KMS-11 (cell line): ENCODE measurements around the gene HK1.

Experiments
- H2AFZ ChIP-seq: fragments of 200-600 bp; sonication (generic); 2 replicates; pipeline ENCODE4 v1.6.1; 2016; ENCODE audit warnings: antibody characterized with exemption, mixed run types, low read depth
- H3K27ac ChIP-seq: fragments of 200-600 bp; sonication (generic); 2 replicates; pipeline ENCODE4 v1.6.1; 2016; ENCODE audit warnings: mild to moderate bottlenecking, mixed run types
- H3K27me3 ChIP-seq: fragments of 200-600 bp; sonication (generic); 2 replicates; pipeline ENCODE4 v1.6.1; 2017; ENCODE audit warnings: mild to moderate bottlenecking, low read depth, mixed run types, moderate library complexity; ENCODE audit not compliant: insufficient read depth
- H3K36me3 ChIP-seq: fragments of 200-600 bp; sonication (generic); 2 replicates; pipeline ENCODE4 v1.6.1; 2017; ENCODE audit warnings: mild to moderate bottlenecking, mixed run types; ENCODE audit not compliant: insufficient read depth
- H3K4me1 ChIP-seq: fragments of 200-600 bp; sonication (generic); 2 replicates; pipeline ENCODE4 v1.6.1; 2016; ENCODE audit warnings: mild to moderate bottlenecking, low read depth, mixed run types; ENCODE audit not compliant: poor library complexity, severe bottlenecking
- H3K4me2 ChIP-seq: fragments of 200-600 bp; sonication (generic); 2 replicates; pipeline ENCODE4 v1.7.0; 2016; ENCODE audit warnings: mild to moderate bottlenecking, mixed run types
- H3K4me3 ChIP-seq: fragments of 200-600 bp; sonication (generic); IDR thresholded peaks from 2 replicates; pipeline ENCODE4 v1.6.1; 2017; ENCODE audit warnings: low read depth, low read length, mixed read lengths; ENCODE audit not compliant: insufficient read depth
- H3K79me2 ChIP-seq: fragments of 200-600 bp; sonication (generic); 2 replicates; pipeline ENCODE4 v1.6.1; 2016; ENCODE audit warnings: low read depth, mixed run types; ENCODE audit not compliant: insufficient read depth
- H3K9ac ChIP-seq: fragments of 200-600 bp; sonication (generic); 2 replicates; pipeline ENCODE4 v1.6.1; 2016; ENCODE audit warnings: mild to moderate bottlenecking, mixed run types
- H4K20me1 ChIP-seq: fragments of 200-600 bp; sonication (generic); 2 replicates; pipeline ENCODE4 v1.6.1; 2016; ENCODE audit warnings: mild to moderate bottlenecking, mixed run types; ENCODE audit not compliant: insufficient read depth
- CTCF ChIP-seq: fragments of 200-600 bp; sonication (generic); conservative IDR thresholded peaks from 2 replicates; pipeline ENCODE4 v1.6.1; 2017; ENCODE audit warnings: low read depth, mild to moderate bottlenecking, antibody characterized with exemption, low read length, moderate library complexity, mixed read lengths

The HK1 gene

GRCh38 chr10:69353977-69354635 lies 75.8 kb downstream of the HK1 start:
- Histone ChIP-seq H4K20me1 (no peaks in the 10 kb centered on the region), H3K4me2 (no peak overlapping the region), H2AFZ (no peak overlapping the region), H3K27me3 (no peaks in the 10 kb centered on the region), H3K9ac (no peak overlapping the region), H3K4me1 (no peaks in the 10 kb centered on the region), H3K36me3 (no peaks in the 10 kb centered on the region), H3K79me2 (no peaks in the 10 kb centered on the region), H3K4me3 (no peak overlapping the region), H3K27ac (no peak overlapping the region)
- TF ChIP-seq CTCF: no peak

DNA sequence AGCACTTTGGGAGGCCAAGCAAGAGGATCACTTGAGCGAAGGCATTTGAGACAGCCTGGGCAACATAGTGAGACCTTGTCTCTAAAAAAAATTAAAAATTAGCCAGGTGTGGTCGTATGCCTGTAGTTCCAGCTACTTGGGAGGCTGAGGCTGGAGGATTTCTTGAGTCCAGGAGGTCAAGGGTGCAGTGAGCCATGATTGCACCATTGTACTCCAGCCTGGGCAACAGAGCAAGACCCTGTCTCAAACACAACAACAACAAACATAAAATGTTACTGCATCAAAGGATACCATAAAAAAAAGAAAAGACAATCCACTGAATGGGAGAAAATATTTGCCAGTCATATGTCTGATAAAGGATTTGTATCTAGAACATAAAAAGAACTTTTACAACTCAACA lies 77.9 kb downstream of the HK1 start:
- Histone ChIP-seq H2AFZ (no peak overlapping the region), H3K4me1 (no peaks in the 10 kb centered on the region), H3K4me3 (no peak overlapping the region), H3K4me2 (no peak overlapping the region), H3K27ac (no peak overlapping the region), H3K79me2 (no peaks in the 10 kb centered on the region), H4K20me1 (no peaks in the 10 kb centered on the region), H3K36me3 (no peaks in the 10 kb centered on the region), H3K27me3 (no peaks in the 10 kb centered on the region), H3K9ac (no peak overlapping the region)
- no peak for TF ChIP-seq CTCF

GRCh38 chr10:69358148-69358795 lies 80.0 kb downstream of the HK1 start:
- no peak overlapping the region for H3K4me2 ChIP-seq
- H3K9ac ChIP-seq: no peak overlapping the region
- H2AFZ ChIP-seq: no peak overlapping the region
- no peaks in the 10 kb centered on the region for H4K20me1 ChIP-seq
- H3K27ac ChIP-seq: no peak overlapping the region
- no peak overlapping the region for H3K4me3 ChIP-seq
- TF ChIP-seq CTCF: no peak
- H3K4me1 ChIP-seq: no peaks in the 10 kb centered on the region
- no peaks in the 10 kb centered on the region for H3K79me2 ChIP-seq
- no peaks in the 10 kb centered on the region for H3K27me3 ChIP-seq
- H3K36me3 ChIP-seq: no peaks in the 10 kb centered on the region

- Histone ChIP-seq H2AFZ (no peak overlapping the region), H3K27me3 (no peaks in the 10 kb centered on the region), H3K4me3 (no peak overlapping the region), H3K9ac (no peak overlapping the region), H3K36me3 (no peaks in the 10 kb centered on the region), H3K4me2 (no peak overlapping the region), H3K79me2 (no peaks in the 10 kb centered on the region), H4K20me1 (no peaks in the 10 kb centered on the region), H3K4me1 (no peaks in the 10 kb centered on the region), H3K27ac (no peak overlapping the region)
- no peak for TF ChIP-seq CTCF
Observed at GRCh38 chr10:69359148-69359547, 80.9 kb downstream of the HK1 start.
